Neural progenitor cell (in vitro differentiated cells): Measurements from ENCODE around the gene UVSSA. TPM values are rescaled to one million over a fixed set of nuclear protein-coding genes. Genes with fewer than 3 reads are reported as not detected.
A peak's percentile ranks its signal among the peaks of the same experiment; 100 is the strongest.

Source experiments
- DNase-seq: peaks from one replicate; pipeline ENCODE4 v3.0.0-alpha.2; 2016; ENCODE audit warnings: low spot score
- H2AFZ ChIP-seq: fragments of 200-600 bp; sonication (generic); replicated peaks from 2 replicates; pipeline ENCODE4 v1.6.1; 2016; ENCODE audit warnings: antibody characterized with exemption
- H3F3A ChIP-seq: fragments of 200-600 bp; sonication (generic); 2 replicates; pipeline ENCODE4 v1.6.1; 2016; ENCODE audit warnings: antibody characterized with exemption, low read depth
- H3K27ac ChIP-seq: fragments of 200-600 bp; sonication (generic); 2 replicates; pipeline ENCODE4 v1.5.1; 2016; ENCODE audit warnings: mild to moderate bottlenecking
- H3K27me3 ChIP-seq: fragments of 200-600 bp; sonication (generic); 2 replicates; pipeline ENCODE4 v1.6.1; 2016; ENCODE audit warnings: mild to moderate bottlenecking, moderate library complexity
- H3K36me3 ChIP-seq: fragments of 200-600 bp; sonication (generic); 2 replicates; pipeline ENCODE4 v1.5.1; 2016
- H3K4me1 ChIP-seq: fragments of 200-600 bp; sonication (generic); 2 replicates; pipeline ENCODE4 v1.6.1; 2016; ENCODE audit warnings: mixed run types
- H3K4me2 ChIP-seq: fragments of 200-600 bp; sonication (generic); 2 replicates; pipeline ENCODE4 v1.6.1; 2016
- H3K4me3 ChIP-seq: fragments of 200-600 bp; sonication (generic); 2 replicates; pipeline ENCODE4 v1.5.1; 2016
- H3K79me2 ChIP-seq: fragments of 200-600 bp; sonication (generic); 2 replicates; pipeline ENCODE4 v1.6.1; 2016; ENCODE audit warnings: low read depth
- H3K9ac ChIP-seq: fragments of 200-600 bp; sonication (generic); 2 replicates; pipeline ENCODE4 v1.6.1; 2016
- H3K9me3 ChIP-seq: fragments of 200-600 bp; sonication (generic); 2 replicates; pipeline ENCODE4 v1.5.1; 2016; ENCODE audit warnings: low read depth
- H4K20me1 ChIP-seq: fragments of 200-600 bp; sonication (generic); 2 replicates; pipeline ENCODE4 v1.6.1; 2016; ENCODE audit warnings: low read depth
- H3K27ac Mint-ChIP-seq: 3 replicates; pipeline ENCODE4 v1.8.0; 2021; ENCODE audit warnings: mixed read lengths
- H3K27me3 Mint-ChIP-seq: 2 replicates; pipeline ENCODE4 v1.8.0; 2022; ENCODE audit warnings: low read depth, mild to moderate bottlenecking, inconsistent platforms, moderate library complexity, mixed read lengths; ENCODE audit not compliant: insufficient read depth
- H3K36me3 Mint-ChIP-seq: 3 replicates; pipeline ENCODE4 v1.8.0; 2021; ENCODE audit warnings: mixed read lengths
- H3K4me1 Mint-ChIP-seq: 3 replicates; pipeline ENCODE4 v1.8.0; 2021; ENCODE audit warnings: mixed read lengths
- H3K4me3 Mint-ChIP-seq: 3 replicates; pipeline ENCODE4 v1.8.0; 2021; ENCODE audit warnings: mild to moderate bottlenecking, moderate library complexity, mixed read lengths
- H3K9me3 Mint-ChIP-seq: 3 replicates; pipeline ENCODE4 v1.8.0; 2020; ENCODE audit warnings: mixed read lengths
- CTCF ChIP-seq: fragments of 200-600 bp; sonication (generic); IDR thresholded peaks from 2 replicates; pipeline ENCODE4 v1.5.1; 2017; ENCODE audit warnings: antibody characterized with exemption, mild to moderate bottlenecking
- EZH2 ChIP-seq: fragments of 200-600 bp; sonication (generic); IDR thresholded peaks from 2 replicates; pipeline ENCODE4 v1.6.1; 2017; ENCODE audit warnings: antibody characterized with exemption, mild to moderate bottlenecking, moderate library complexity
- EZH2phosphoT487 ChIP-seq: fragments of 200-600 bp; sonication (generic); IDR thresholded peaks from 2 replicates; pipeline ENCODE4 v1.6.1; 2017; ENCODE audit warnings: antibody characterized with exemption
- total RNA-seq: library from RNA; depleted of rRNA; stranded (reverse); fragments of >200 nt; gene quantifications from 2 replicates; pipeline ENCODE4 v1.2.3, GENCODE V29; 2015; ENCODE audit warnings: low replicate concordance

The UVSSA gene
- total RNA-seq, 1 donor from 2014 or later = 10.9 TPM

GRCh38 chr4:1379801-1380331 is 32.9 kb downstream of the UVSSA start:
- Histone ChIP-seq H3K4me1 (peaks cover 11% of the 10 kb centered on the region), H4K20me1 (no peaks in the 10 kb centered on the region), H3K27ac (no peak overlapping the region), H3K4me3 (no peak overlapping the region), H2AFZ (no peak overlapping the region), H3K9ac (no peak overlapping the region), H3K4me2 (no peak overlapping the region), H3F3A (peaks cover 11% of the 10 kb centered on the region), H3K27me3 (no peaks in the 10 kb centered on the region), H3K9me3 (no peaks in the 10 kb centered on the region), H3K36me3 (no peaks in the 10 kb centered on the region), H3K79me2 (no peaks in the 10 kb centered on the region)
- TF ChIP-seq CTCF = no peak
- no peak for TF ChIP-seq EZH2phosphoT487
- no peak for TF ChIP-seq EZH2
- DNase-seq = no peak
- Mint-ChIP-seq H3K9me3 (no peaks in the 10 kb centered on the region), H3K27me3 (peaks cover 2% of the 10 kb centered on the region), H3K27ac (no peak overlapping the region), H3K4me3 (no peak overlapping the region), H3K36me3 (no peaks in the 10 kb centered on the region), H3K4me1 (peaks cover 8% of the 10 kb centered on the region)

GRCh38 chr4:1380368-1381151 is 33.6 kb downstream of the UVSSA start:
- H3K27me3 ChIP-seq = no peaks in the 10 kb centered on the region
- H2AFZ ChIP-seq = no peak overlapping the region
- H3K36me3 Mint-ChIP-seq = no peaks in the 10 kb centered on the region
- H3K27me3 Mint-ChIP-seq = peaks cover 2% of the 10 kb centered on the region
- H3K79me2 ChIP-seq = no peaks in the 10 kb centered on the region
- H3F3A ChIP-seq = peaks cover 11% of the 10 kb centered on the region
- TF ChIP-seq EZH2 = no peak
- TF ChIP-seq CTCF = no peak
- TF ChIP-seq EZH2phosphoT487 = no peak
- no peak for DNase-seq
- no peak overlapping the region for H3K27ac ChIP-seq
- no peak overlapping the region for H3K27ac Mint-ChIP-seq
- no peaks in the 10 kb centered on the region for H3K9me3 ChIP-seq
- H3K9ac ChIP-seq = no peak overlapping the region
- H4K20me1 ChIP-seq = no peaks in the 10 kb centered on the region
- peaks cover 8% of the 10 kb centered on the region for H3K4me1 Mint-ChIP-seq
- H3K9me3 Mint-ChIP-seq = no peaks in the 10 kb centered on the region
- H3K36me3 ChIP-seq = no peaks in the 10 kb centered on the region
- no peak overlapping the region for H3K4me2 ChIP-seq
- H3K4me1 ChIP-seq = peaks cover 11% of the 10 kb centered on the region
- H3K4me3 Mint-ChIP-seq = no peak overlapping the region
- no peak overlapping the region for H3K4me3 ChIP-seq

DNA sequence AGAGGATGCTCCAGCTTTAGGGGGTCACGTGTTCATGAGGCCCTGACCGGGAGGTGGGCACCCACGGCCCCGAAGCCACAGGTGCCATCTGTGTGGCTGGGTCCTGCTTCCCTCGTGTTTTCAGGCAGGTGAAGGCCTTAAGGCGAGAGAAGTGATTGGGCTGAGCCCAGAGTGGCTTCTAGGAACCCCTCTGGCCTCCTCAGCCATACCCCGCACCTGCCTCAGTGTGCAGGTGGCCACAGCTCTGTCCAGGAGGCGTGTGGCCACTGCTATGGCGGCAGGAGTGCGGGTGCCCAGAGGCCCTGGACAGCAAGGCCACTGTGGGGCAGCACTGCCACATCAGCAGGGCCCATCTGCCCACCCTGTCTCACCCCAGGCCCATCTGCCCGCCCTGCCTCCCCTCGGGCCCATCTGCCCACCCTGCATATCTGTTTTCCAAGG is 34.2 kb downstream of the UVSSA start:
- Histone ChIP-seq H3K4me2 (no peak overlapping the region), H3K27me3 (no peaks in the 10 kb centered on the region), H3K9ac (no peak overlapping the region), H3K4me1 (peaks cover 11% of the 10 kb centered on the region), H3K36me3 (no peaks in the 10 kb centered on the region), H3K9me3 (no peaks in the 10 kb centered on the region), H3K79me2 (no peaks in the 10 kb centered on the region), H3F3A (peaks cover 11% of the 10 kb centered on the region), H4K20me1 (no peaks in the 10 kb centered on the region), H2AFZ (no peak overlapping the region), H3K4me3 (no peak overlapping the region), H3K27ac (peak overlapping the region; percentile 87)
- Mint-ChIP-seq H3K27ac (no peak overlapping the region), H3K4me1 (peaks cover 8% of the 10 kb centered on the region), H3K4me3 (no peak overlapping the region), H3K36me3 (peaks cover under 1% of the 10 kb centered on the region), H3K27me3 (peaks cover 2% of the 10 kb centered on the region), H3K9me3 (no peaks in the 10 kb centered on the region)
- TF ChIP-seq EZH2 (no peak), EZH2phosphoT487 (no peak), CTCF (no peak)
- DNase-seq = no peak
